Colon (tissue), 2 donors: ENCODE measurements around the gene P3R3URF.

Experiments
- FAIRE-seq: peaks from 2 replicates; lab custom pipeline; 2012; peaks lifted over from hg19 to GRCh38; lab: Jason Lieb, UNC
- donor health status: control.
- donor health status: control.

Gene P3R3URF

GRCh38 chr1:46172321-46172720, 4.0 kb downstream of the P3R3URF start:
- no peak for FAIRE-seq

DNA sequence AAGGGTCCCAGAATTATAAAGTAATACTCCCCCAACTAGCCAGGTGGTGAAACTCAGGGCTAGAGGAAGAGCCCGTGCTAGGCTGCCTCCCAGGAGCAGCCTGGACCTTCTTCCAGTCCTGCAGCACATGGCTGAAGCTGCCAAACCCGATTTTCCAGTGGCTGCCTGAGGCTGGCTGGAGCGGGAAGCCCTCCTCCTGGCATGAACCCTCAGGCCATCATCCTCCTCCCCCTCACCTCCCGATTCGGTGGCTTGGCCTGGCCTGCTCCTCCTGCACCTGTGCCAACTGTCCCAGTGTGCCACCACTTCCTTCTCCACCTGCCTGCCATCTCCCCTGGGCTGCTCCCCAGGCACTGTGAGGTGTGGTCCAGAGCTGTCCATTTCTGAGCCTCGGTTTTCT, 4.4 kb downstream of the P3R3URF start:
- FAIRE-seq, result no peak

DNA sequence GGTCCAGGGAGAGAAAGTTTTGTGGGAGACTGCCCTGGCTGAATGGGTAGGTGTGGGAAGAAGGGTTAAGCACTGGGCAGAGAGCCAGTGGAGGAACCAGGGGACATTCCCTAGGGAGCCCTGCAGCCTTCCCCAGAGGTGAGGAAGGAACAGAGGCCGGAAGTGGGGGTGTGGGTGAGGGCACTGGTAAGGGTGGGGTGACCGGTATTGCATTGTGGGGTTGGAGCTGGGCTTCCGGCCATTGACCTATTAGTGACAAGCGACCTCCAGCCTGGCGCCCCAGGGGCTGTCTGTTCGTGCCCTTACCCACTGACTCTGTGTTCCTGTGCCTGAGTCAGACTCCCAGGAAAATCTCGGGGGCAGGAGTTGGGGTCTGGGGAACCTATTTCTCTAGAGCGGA, 4.9 kb downstream of the P3R3URF start:
- no peak for FAIRE-seq

DNA sequence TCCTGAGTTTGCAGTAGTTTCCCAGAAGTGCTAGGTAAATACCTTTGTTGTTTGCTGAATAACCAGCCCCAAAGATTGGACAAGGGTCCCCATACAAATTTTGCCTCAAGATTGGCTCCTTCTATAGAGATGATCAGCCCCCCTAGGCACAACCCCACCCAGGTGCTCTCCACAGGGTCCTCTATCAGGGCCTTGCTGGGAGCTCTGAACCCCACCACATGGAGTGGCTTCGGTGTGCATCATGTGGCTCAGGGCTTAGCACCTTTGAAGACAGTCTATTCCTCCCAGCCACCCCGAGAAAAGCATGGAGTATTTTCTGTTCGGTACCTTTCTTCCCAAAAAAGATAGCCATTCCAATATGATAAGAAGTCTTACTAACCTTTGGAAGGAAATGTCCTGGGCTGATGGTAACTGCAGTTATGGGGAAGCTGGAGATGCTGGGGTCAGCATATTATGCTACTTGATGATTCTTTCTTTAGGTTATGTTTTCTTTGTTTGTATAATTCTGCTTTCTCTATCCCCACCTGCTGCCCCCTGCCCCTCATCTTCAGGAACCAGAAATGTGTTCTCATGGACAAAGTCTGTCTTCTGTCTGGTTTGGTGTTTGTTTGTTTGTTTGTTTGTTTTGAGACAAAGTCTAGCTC, 6.4 kb downstream of the P3R3URF start:
- no peak for FAIRE-seq

- FAIRE-seq, result no peak
Measured at GRCh38 chr1:46168477-46168876, 7.8 kb downstream of the P3R3URF start.

- no peak for FAIRE-seq
Measured at GRCh38 chr1:46166521-46167462, 9.5 kb downstream of the P3R3URF start.

DNA sequence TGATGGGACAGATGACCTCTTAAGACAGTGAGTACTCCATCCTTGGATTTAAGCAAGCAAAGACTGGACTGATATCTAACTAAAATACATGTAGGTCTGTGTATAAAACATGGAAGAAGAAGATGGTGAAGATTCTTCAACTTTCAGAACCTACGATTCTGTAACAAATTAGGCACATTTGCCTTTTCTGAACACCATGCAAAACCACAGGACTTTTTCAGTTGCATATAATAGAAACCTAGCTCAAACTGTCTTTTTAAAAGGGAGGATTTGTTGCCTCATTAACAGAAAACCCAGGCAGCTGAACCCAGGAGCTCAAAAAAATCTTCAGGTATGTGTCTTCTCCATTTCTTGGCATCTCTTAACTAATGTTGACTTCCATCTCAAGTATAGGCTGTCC, 16.1 kb downstream of the P3R3URF start:
- FAIRE-seq, result no peak

DNA sequence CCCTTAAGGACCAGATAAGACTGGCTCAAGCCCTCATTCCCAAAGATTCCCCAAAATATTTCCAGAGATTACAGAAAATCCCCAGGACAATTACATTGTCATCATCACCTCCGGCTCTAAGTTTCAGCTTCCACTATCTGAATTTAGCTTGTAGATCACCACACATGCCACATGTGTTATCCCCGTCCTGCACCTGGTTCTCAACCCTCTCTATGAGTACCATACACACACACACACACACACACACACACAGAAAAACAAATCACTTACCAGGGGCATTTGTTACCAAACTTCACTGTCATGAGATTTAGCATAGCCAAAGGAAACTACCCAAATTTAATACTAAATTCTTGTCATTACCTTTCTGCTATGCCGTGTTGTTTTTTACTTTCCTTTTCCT, 16.8 kb downstream of the P3R3URF start:
- no peak for FAIRE-seq

- no peak for FAIRE-seq
Measured at GRCh38 chr1:46158312-46159281, 17.7 kb downstream of the P3R3URF start.

DNA sequence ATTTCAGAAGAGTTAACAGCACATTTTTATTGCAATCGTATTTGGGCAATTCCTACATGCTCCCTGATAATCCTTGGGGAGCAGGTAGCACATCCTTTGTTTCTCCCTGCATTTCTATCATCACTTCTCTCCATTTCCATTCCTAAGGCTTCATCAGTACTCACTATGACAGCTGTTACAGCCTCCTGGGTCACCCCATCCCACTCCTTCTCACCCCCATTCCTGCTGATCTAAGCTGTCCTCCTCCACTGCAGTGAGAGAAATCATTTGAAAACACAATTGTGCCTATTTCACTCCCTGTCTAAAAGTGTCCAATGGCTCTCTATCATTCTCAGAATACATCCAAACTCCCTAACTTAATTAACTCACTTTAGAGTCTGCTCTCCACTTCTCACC, 18.4 kb downstream of the P3R3URF start:
- FAIRE-seq, result no peak

GRCh38 chr1:46153732-46154131, 22.6 kb downstream of the P3R3URF start:
- FAIRE-seq, result no peak

DNA sequence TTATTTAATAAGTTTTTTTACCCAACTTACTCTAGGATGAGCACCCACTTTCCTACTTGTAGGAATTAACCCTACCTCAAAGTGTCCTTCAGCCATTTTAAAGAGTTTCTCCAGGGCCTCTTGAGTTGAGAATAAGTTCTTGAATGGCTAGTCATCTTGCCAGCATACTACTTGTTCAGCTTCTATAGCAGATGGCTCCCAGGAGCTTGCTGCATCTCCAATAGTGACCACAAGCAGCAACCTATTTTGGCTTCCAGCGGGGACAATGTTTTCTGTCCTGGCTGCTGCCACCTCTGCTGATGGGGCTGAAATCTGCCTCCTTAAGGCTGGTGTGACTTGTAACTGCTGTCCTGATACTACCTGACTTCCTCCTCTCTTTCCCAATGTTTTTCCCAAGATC, 23.1 kb downstream of the P3R3URF start:
- no peak for FAIRE-seq

GRCh38 chr1:46152016-46152415, 24.3 kb downstream of the P3R3URF start:
- no peak for FAIRE-seq

GRCh38 chr1:46150085-46150484, 26.2 kb downstream of the P3R3URF start:
- no peak for FAIRE-seq

- no peak for FAIRE-seq
Measured at GRCh38 chr1:46148318-46148717, 28.0 kb downstream of the P3R3URF start.

DNA sequence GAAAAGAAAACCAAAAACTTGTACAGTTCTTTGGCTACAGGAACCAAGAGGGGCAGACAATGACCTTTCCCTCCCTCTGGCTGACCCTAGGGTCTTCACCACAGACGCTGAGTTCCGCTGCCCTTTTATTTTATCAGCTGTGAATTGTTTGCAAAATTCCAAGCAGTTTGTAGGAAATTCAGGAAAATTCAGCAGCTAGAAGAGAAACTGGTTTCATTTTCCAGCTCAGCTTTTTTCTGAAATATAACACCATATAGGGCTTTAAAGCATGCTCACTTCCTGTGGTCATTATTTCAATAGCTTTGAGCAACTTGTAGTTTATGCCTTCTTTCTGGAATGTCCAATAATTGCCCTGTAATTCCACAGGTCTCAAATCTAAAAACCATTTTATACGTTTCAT, 38.4 kb downstream of the P3R3URF start:
- no peak for FAIRE-seq

DNA sequence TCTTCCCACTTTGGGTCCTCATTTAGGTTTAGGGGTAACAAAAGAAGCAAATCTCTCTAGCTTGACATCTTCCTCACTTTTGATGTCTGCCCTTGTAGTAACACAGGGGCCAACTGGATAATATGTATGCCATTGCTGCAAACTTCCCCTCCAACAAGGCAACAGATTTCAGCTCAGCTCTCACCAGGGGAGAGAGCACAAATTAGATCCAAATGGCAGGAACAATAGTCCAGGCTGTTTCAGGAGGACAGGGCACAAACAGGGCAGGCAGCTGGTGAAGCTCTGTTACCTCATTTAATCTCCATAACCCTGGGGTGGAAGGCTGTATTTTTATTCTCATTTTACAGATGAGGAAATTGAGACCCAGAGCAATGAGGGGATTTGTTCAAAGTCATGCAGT, 39.6 kb downstream of the P3R3URF start:
- FAIRE-seq, result no peak

DNA sequence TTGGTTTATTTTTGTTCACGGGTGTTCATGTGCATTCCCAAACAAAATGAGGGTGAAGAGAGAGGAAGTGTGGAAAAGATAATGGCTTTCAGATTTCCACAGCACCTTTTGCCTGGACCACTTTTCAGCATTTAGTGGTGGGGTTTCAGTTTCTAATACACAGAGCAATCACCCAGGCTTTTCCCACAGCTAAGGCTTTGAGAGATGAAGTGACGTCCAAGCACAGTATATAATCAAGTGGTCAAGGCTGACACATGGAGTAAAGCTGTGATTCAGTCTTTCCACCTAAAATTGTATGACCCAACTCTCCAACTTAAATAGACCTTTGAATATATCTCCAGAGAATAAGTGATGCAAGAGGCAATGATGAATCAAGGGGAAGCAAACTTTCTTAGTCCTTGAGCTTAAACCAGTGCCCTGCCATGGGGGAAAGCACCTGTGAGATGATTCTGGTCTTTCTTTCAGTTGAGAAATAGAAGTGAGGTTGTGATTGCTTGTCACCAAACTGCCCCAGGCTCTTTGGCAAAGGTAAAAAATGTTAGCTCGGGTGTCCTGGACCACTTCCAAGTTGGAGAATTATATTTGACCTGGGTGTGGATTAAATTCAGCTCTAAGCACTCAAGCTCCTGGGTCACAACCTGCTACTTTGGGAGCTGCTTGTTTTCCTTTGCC, 41.5 kb downstream of the P3R3URF start:
- FAIRE-seq, result no peak

DNA sequence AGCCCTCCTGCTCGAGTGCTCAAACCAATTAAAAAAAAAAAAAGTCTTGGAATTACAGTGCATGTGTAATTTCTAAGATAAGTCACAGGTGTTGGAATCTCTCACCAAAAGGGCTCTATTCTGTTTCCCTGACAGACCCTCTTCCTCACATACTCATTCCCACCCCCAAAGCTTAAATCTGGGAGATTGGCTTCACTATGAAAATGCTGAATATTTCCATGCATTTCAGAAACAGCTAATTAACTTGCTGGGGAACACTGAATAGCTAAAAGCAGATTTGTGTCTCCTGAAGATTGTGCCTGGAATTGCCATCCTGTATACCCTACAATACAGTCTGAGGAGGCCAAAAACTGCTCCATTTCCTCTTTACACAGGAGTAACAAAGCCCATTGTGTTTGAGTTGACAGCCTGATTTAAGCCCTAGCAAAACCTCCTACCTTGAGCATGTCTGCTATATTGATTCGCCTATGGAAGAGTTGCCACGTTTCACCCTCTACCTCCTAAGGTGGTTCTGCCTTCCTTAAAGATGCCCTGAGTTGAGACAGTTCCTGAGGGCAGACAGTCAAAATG, 42.4 kb downstream of the P3R3URF start:
- no peak for FAIRE-seq

DNA sequence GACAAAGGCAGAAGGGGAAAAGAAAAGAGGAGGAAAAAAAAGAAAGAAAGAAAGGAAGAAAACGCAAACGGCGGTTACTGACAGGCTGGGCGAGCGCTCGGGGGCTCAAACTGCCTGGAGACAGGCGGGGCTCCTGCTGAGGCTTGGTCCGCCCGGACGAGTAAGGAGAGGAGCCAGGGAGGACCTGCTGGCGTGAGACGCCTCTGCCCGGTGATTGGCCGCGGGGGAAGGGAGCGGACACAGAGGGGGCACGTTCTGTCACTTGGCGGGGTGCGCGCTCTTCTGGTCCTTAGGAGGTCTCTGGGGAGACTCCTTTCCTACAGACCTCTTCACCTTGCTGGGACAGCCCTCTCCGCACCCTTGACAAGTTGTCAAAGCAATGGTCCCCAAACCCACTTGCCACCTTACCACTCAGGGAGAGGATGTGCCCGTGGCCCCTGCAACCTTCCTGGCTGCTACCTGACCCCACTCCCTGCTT, 43.1 kb downstream of the P3R3URF start:
- no peak for FAIRE-seq

- FAIRE-seq, result peak; percentile 5
Measured at GRCh38 chr1:46132529-46133180, 43.6 kb downstream of the P3R3URF start, which contains the start of gene PIK3R3. TSS of gene PIK3R3 (minus strand) at chr1:46132629. CDS start at chr1:46131952, 677 bp downstream.
